HG03139 (cell line): ENCODE results near the gene HSP90AB1.

Experiments
- ATAC-seq: cut with Tn5 transposase; IDR thresholded peaks from one replicate; pipeline ENCODE4 v1.9.1; 2021; ENCODE audit not compliant: unreplicated experiment

The HSP90AB1 gene

GRCh38 chr6:44255105-44255808 lies 8.4 kb downstream of the HSP90AB1 start:
- no peak for ATAC-seq

DNA sequence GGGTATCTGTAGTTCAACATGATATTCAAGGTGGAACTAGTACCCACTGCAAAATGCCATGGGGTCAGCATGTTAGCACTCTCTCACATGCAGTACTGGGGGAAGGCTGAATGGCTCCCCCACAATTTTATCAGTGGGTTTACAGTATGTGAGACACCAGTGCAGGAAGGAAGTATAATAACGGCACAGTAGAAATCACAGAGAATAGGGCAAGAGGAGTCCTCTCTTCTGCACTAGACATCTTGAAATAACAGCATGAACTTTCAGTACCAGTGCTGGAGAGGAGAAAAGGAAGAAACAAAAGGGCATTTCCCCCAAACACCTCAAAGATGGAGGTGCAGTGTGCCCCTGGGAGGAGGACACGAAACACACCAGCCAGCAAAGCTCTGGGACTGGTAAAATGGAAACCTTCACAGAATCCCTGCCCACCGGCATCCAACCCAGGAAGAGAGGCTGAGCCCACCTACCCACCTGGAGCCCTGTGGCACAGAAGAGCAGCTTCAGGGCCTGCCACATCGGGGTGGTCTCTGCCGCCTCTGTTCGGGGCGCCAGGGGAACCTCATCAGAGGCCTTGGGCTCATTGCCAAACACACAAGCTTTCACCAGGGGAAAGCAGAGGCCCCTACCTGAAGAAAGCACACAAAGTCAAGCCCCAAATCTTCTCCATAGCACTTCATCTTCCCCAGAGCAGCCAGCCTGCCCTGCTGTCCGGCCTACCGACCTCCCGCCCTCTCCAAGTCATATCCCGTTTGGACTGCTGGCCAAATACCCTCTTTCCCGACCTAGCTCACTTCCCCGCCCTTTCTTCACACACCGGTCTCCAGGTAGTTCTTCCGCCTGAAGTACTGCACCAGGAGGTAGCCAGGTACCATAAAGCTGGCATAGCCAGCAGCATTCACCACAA lies 9.2 kb downstream of the HSP90AB1 start:
- ATAC-seq: no peak

GRCh38 chr6:44256775-44257024 lies 9.8 kb downstream of the HSP90AB1 start:
- ATAC-seq: no peak

- ATAC-seq: peak; percentile 49
Observed at GRCh38 chr6:44257025-44257752, 10.3 kb downstream of the HSP90AB1 start, which contains the start of gene SLC35B2. TSS of gene SLC35B2 (minus strand) at chr6:44257528. CDS start at chr6:44257410, 118 bp downstream.

DNA sequence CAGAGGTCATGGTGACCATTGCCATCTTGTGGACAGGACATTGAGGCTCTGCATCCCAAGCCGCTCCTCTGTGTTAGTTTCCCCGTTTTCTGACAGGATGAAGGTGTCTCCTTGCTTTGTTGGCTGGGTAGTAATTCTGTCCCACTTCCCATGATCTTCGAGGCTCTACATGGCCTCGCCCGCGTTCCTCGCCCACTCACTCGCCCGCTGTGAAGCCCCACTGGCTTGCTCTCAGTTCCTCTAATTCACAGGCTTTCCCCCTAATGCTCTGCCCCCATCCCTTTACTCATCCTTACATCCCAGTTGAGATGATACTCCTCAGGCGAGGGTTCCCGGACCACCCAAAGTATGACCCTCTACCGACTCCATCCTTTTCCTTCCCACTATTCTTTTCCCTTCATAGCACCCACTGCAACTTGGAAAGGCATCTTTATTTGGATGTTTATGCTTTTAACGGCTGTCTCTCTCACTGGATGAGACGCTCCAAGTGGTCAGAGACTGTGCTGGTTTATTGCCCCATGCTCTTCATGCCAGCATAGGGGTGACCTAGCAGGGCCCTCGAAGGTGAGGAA lies 10.9 kb downstream of the HSP90AB1 start:
- ATAC-seq: peak; percentile 10

DNA sequence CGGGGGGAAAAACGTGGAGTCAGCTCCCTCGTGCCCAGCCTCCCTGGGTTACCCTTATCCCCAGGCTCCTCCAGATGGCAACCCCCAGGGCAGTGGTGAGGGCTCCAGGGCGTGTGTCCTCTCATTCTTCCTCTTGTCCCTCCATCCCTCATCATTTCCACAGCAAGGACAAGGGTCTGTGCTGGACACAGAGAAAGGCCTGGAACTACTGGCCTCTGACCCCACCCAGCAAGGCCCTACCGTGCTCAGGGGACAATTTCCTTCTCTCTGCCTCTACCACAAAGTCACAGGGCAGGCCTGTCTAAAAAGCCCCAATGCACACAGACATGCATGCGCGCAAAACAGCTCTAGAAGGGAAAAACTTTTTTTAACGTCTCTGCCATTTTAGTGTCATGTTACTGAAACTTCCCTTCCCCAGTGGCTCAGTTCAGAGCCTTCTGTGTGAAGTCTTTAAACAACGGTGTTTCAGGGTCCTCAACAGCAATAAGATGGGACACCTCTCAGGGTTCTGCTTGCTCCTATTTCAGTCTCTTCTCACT lies 11.5 kb downstream of the HSP90AB1 start:
- ATAC-seq: no peak

GRCh38 chr6:44258921-44259320 lies 12.0 kb downstream of the HSP90AB1 start:
- no peak for ATAC-seq

GRCh38 chr6:44260011-44260410 lies 13.1 kb downstream of the HSP90AB1 start:
- ATAC-seq: no peak

DNA sequence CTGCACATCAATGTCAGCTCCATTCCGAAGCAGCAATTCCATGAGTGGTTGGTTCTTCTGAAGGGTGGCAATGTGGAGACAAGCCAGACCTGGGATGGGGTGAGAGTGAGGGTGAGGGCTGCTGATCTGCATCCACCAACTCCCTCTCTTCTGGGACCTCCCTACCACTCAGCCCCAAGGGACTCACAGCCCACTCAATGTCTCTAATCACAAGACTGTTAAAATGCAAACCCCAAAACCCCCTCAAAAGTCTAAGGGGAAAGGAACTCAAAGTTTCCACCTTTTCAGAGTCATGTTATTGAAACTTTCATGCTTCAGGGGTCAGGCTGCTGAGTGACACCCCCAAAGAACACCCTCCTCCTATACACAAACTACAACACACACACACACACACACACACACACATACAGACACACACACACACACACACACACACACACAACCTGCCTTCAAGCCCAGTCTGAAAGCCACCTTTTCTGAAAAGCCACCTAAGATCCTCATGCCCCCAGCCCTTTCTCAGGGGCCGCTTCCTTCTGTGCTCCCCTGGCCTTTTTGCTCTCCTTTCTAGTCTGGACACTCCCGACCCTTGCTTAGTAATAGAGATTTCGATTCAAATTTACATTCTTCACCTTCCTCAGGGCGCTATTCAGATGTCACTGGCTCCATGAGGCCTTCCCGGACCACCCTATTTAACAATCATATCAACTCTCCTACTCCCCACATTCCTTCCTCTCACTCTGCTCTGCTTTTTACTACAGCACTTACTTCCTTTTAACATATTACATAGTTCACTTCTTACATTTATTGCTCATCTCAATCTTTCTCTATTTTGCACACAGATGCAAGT lies 13.8 kb downstream of the HSP90AB1 start:
- ATAC-seq: no peak

DNA sequence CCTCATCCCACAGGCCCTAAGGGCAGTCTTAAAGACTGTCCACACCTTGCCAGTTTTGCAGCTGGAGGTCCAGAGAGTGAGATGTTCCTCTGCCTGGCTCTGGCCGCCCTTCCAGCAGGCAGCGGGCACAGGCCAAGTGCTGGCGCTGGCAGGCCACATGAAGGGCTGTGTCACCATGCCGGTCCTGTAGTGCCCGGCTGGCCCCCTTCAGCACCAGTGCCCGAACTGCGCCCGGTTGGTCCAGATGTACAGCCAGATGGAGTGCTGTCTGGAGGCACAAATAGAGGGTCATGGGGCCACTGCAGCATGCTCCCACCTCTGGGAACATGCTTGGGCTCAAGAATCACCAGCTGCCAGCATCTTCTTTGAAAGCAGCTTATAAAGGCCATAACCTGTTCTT lies 14.7 kb downstream of the HSP90AB1 start:
- no peak for ATAC-seq

- ATAC-seq: no peak
Observed at GRCh38 chr6:44262467-44263353, 15.8 kb downstream of the HSP90AB1 start.

DNA sequence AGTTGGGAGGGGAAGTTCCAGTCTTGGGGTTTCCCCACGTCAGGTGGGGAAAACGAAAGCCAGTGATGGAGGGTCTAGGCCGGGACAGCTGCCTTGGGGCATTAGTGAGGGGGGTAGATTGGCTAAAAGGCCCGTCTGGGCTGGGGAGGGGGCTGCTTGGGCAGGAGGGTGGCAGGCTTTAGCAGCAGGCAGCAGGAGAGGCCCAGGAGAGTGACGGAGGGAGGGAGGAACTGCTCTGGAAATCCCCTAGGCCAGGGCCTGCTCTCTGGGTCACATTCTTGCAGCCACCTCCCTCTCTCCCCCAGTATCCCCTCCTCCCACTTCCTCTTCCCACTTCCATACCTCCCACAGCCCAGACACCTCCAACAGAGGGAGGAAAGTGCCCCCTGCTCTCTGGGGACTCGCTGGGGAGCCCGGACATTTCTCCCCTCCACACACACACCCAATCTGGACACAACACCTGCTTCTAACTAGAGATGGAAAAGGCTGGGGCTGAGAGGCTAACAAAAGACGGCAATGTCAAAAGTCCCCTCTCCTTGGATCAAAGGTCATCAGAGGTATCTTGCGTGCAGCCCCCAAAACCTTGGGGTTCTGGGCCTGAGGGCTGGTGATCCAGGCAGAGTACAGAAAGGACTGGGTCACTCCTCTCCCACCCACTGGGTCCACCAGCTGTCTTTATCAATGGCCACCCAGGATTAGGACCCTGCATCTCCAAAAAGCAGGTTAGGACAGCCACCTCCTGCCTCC lies 16.6 kb downstream of the HSP90AB1 start:
- ATAC-seq: no peak

DNA sequence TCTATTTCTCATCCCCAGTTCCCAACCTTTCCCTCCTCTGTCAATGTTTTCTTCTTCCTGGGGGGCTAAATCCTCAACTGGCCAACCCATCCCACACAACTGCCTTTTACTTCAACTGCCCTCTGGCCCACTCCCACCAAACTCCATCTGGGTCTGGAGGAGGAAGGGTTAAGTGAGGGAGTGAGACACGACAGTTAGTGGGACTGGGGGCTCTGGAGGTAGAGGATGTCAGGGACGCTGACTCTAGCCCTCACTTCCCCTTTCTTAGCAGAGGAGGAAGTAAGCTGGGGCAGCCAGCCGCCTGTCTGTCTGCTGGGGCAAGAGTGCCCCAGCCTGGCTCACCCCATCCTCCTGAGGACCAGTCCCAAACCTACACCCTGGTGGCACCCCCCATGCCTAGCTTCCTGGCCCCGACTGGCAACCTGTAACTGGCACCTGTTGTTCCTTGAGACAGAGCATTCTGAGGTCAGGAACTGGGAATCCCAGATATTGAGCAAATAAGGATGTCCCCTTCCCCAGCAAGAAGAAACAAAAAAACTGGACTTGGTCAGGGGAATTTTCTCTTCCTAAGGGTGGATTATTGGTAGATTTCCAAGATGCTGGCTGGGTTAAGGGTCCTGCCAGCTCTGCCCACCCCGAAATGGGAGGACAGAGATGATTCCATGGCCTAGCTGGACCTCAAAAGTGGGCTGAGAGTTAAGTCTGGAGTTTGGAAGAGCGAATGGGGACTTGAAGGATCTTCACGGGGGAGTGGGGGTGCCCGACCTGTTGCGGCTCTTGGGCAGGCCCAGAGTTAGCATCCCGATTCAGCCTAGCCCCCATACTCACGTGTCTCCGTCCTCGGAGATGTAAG lies 17.5 kb downstream of the HSP90AB1 start:
- peak; percentile 37 for ATAC-seq

GRCh38 chr6:44265007-44265721 lies 18.3 kb downstream of the HSP90AB1 start, which contains the start of gene NFKBIE:
TSS of gene NFKBIE (minus strand) at chr6:44265551. CDS start at chr6:44265346, 205 bp downstream.
- ATAC-seq: peak; percentile 36

GRCh38 chr6:44265722-44266233 lies 18.9 kb downstream of the HSP90AB1 start:
- ATAC-seq: no peak

DNA sequence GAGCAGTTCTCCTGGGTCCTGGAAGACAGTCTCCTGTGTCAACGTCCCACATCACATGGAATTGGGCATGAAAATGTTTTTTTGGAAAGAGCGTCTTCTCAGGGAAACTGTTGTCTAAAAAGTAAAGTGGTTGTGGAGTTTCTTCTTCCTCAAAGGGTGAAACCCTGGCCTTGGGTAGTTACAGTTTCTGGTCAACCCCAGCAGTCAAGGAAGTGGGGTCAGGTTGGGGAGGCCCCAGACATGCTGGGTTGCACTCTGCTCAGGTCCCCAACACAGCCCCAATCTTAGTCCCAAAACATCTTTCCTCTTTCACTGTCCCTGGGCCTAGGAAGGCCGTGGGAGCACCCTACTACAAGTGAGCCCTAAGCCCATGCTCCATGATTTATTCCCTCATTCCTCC lies 19.4 kb downstream of the HSP90AB1 start:
- ATAC-seq: no peak

- ATAC-seq: no peak
Observed at GRCh38 chr6:44267252-44267651, 20.4 kb downstream of the HSP90AB1 start.
